ENCODE data around the gene HAPSTR1. TPM values are rescaled to one million over a fixed set of nuclear protein-coding genes. Genes with fewer than 3 reads are reported as not detected.

Gene HAPSTR1
- 60.8 and 108 TPM in 2 replicates for total RNA-seq

GRCh38 chr16:9090960-9091866 is at the start of gene HAPSTR1:
TSS of gene HAPSTR1 (plus strand) at chr16:9091644. CDS start at chr16:9092045, 401 bp downstream.

Other genes starting within 250 kb of the HAPSTR1 start
- 89.2 and 158 TPM in 2 replicates for gene CARHSP1, start 222.6 kb upstream of the HAPSTR1 start, total RNA-seq
- gene LITAFD, start 209.3 kb upstream of the HAPSTR1 start, total RNA-seq = not detected in 2 replicates
- gene USP7, start 127.7 kb upstream of the HAPSTR1 start, total RNA-seq = 63.9 and 90.3 TPM in 2 replicates

Data from placental pericyte (primary cell).